Duodenal mucosa (tissue), 2 donors: ENCODE results near the gene ALDH5A1.
A peak's percentile ranks its signal among the peaks of the same experiment; 100 is the strongest.

Experiments
- H3K27ac ChIP-seq: one replicate; pipeline ENCODE4 v1.7.0; 2013; ENCODE audit warnings: low read depth, low read length
- H3K27me3 ChIP-seq, 2 donors: one replicate each; pipeline ENCODE4 v1.7.0; 2013; ENCODE audit warnings: low read length in 2 of 2, control low read depth in 1 of 2; ENCODE audit not compliant: insufficient read depth in 2 of 2, control insufficient read depth in 1 of 2
- H3K36me3 ChIP-seq, 2 donors: one replicate each; pipeline ENCODE4 v1.7.0; 2013; ENCODE audit warnings: low read length in 2 of 2, control low read depth in 1 of 2; ENCODE audit not compliant: insufficient read depth in 2 of 2, control insufficient read depth in 1 of 2
- H3K4me1 ChIP-seq, 2 donors: one replicate each; pipeline ENCODE4 v1.7.0; 2013; ENCODE audit warnings: low read length in 2 of 2, control low read depth in 1 of 2; ENCODE audit not compliant: insufficient read depth in 2 of 2, control insufficient read depth in 1 of 2
- H3K4me3 ChIP-seq, 2 donors: one replicate each; pipeline ENCODE4 v1.7.0; 2013; ENCODE audit warnings: low read length in 2 of 2, low read depth in 1 of 2
- H3K9ac ChIP-seq, 2 donors: one replicate each; pipeline ENCODE4 v1.7.0; 2013; ENCODE audit warnings: low read length in 2 of 2, low read depth in 1 of 2
- H3K9me3 ChIP-seq, 2 donors: one replicate each; pipeline ENCODE4 v1.7.0; 2013; ENCODE audit warnings: low read length in 2 of 2, control low read depth in 1 of 2; ENCODE audit not compliant: control insufficient read depth in 1 of 2

Gene ALDH5A1

DNA sequence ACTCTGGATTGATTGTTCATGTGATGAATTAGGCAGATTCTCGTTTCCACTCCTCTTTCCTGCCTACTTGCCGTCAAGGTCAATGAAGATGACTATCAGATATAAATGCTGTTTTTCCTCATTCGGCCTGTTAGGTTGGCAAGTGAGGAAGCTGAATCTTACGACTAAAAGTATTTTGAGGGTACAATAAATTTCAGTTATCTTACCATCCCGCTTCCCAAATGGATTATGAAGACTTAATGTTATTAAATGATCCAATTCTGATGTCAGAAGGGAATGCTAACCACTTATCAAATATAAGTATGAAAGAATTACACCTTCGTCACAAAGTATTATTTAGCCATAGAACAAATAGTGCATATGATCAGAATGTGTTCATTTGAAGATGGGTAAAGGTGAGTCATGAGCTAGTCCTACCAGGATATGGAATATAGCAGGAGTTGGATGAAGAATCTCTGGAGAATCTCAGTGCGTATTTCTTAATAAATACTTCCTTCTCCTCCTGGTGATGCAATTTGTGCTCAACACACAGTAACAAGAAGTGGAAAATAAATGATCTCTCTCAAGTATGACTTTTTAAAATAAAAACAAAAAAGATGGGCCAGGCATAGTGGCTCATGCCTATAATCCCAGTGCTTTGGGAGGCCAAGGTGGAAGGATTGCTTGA is 10.0 kb upstream of the ALDH5A1 start:
- no peaks in the 10 kb centered on the region for H3K36me3 ChIP-seq
- H3K9me3 ChIP-seq = no peaks in the 10 kb centered on the region
- H3K27me3 ChIP-seq = no peaks in the 10 kb centered on the region
- H3K4me3 ChIP-seq = no peak overlapping the region
- no peak overlapping the region for H3K9ac ChIP-seq
- H3K27ac ChIP-seq = no peak overlapping the region
- H3K4me1 ChIP-seq = no peaks in the 10 kb centered on the region

DNA sequence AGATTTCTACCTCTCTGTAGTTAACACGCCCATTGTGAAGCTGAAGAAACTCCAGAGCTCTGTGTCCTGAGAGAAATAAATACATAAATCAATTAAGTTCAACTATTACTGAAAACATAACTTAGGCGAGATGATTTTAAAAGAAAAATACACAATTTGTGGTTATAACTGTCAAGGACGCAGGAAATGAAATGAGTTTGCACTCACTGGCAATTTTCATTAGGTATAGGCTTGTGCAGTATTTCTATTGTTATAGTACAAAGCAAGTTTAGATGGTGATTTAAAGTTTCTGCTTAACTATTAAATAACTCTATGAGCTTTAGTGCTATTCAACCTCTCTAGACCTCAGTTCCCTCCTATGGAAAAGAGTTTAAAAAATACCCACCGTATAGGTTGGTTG is 8.7 kb upstream of the ALDH5A1 start:
- H3K36me3 ChIP-seq = no peaks in the 10 kb centered on the region
- no peak overlapping the region for H3K27ac ChIP-seq
- no peak overlapping the region for H3K4me3 ChIP-seq
- H3K9me3 ChIP-seq = no peaks in the 10 kb centered on the region
- no peaks in the 10 kb centered on the region for H3K27me3 ChIP-seq
- H3K4me1 ChIP-seq = no peaks in the 10 kb centered on the region
- no peak overlapping the region for H3K9ac ChIP-seq

GRCh38 chr6:24489470-24489869 is 5.3 kb upstream of the ALDH5A1 start, which contains the start of gene GPLD1:
TSS of gene GPLD1 (minus strand) at chr6:24489578. CDS start at chr6:24489511, 67 bp downstream.
- Histone ChIP-seq H3K27ac (no peak within 1 kb of the TSS), H3K4me3 (no peak within 1 kb of the TSS), H3K9me3 (no peaks in the 10 kb centered on the region), H3K4me1 (peaks cover 4 to 6% of the 10 kb centered on the region in 2 donors), H3K9ac (no peak within 1 kb of the TSS), H3K36me3 (no peaks in the 10 kb centered on the region), H3K27me3 (peaks cover 0 to 3% of the 10 kb centered on the region in 2 donors)

GRCh38 chr6:24489881-24490280 is 4.9 kb upstream of the ALDH5A1 start:
- Histone ChIP-seq H3K4me3 (no peak overlapping the region), H3K27me3 (peaks cover 0 to 3% of the 10 kb centered on the region in 2 donors), H3K36me3 (no peaks in the 10 kb centered on the region), H3K9ac (no peak overlapping the region), H3K4me1 (peaks cover 5 to 7% of the 10 kb centered on the region in 2 donors), H3K9me3 (no peaks in the 10 kb centered on the region), H3K27ac (no peak overlapping the region)

- Histone ChIP-seq H3K4me3 (no peak overlapping the region), H3K27ac (no peak overlapping the region), H3K9ac (no peak overlapping the region), H3K27me3 (peaks cover 0 to 3% of the 10 kb centered on the region in 2 donors), H3K36me3 (no peaks in the 10 kb centered on the region), H3K4me1 (peaks cover 7 to 9% of the 10 kb centered on the region in 2 donors), H3K9me3 (no peaks in the 10 kb centered on the region)
Measured at GRCh38 chr6:24490948-24491347, 3.8 kb upstream of the ALDH5A1 start.

DNA sequence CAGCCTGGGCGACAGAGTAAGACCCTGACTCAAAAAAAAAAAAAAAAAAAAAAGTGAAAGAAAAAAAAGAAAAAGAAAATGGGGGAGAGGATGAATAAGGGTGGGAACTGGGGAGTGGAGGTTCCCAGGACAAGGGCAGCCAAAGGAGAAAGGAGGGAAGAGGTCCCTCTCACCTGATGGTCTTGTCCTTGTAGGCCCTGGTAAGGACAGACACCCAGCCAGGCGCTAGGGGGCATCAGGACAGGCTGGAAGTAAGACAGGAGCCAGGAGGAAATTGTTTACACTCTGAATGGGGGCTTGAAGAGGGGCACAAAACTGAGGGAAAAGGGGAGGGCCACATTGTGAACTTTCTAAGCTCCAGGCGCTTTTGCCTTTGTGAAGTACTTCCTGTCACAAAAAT is 2.3 kb upstream of the ALDH5A1 start:
- Histone ChIP-seq H3K36me3 (peaks cover 0 to 4% of the 10 kb centered on the region in 2 donors), H3K9ac (no peak overlapping the region), H3K9me3 (no peaks in the 10 kb centered on the region), H3K4me3 (no peak overlapping the region), H3K4me1 (peaks cover 7 to 9% of the 10 kb centered on the region in 2 donors), H3K27ac (no peak overlapping the region), H3K27me3 (peaks cover 0 to 3% of the 10 kb centered on the region in 2 donors)

DNA sequence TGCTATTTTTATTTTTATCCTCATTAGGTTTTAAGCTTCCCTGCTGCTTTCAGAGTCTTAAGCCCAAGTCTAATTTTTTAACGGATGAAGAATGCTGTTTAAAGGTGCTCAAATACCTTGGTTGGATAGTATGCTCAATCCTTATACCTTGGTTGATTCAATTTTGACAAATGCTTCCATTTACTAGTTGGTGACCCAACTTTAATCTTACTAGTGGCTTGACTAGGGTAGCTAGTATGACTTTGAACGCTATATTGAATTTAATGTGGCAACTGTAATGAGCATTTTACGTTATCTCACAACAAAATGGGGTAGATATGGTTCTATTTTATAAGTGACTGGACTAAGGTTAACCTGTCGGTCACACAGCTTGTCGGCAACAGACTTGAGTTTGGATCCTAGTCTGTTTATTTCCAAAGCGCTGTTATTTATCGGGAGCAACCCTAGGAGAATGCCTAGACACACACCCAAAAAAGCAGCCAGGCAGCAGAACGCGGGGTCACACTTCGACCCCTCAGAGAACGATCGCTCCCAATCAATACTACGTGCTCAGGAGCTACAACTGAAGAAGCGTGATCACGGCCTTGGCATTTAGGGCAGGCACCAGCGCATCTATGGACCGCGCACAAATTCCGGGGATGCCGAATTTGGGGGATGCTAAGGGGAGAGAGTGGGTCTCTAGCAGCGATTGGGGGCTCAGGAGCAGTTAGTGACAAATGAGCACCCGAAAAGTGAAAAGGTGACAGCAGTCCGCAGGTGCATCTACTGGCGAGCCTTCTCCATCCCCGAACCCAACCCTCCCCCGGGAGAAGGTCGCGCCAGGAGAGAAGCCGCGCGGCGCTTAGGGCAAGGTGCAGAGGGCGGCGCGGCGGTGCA is 586 bp upstream of the ALDH5A1 start:
- Histone ChIP-seq H3K9ac (peak overlapping the region in 1 of 2 donors; percentile 51), H3K27me3 (peaks cover 0 to 3% of the 10 kb centered on the region in 2 donors), H3K4me3 (peak overlapping the region; percentile 77 to 82), H3K4me1 (peaks cover 7 to 9% of the 10 kb centered on the region in 2 donors), H3K27ac (no peak overlapping the region), H3K36me3 (peaks cover 3 to 4% of the 10 kb centered on the region in 2 donors), H3K9me3 (no peaks in the 10 kb centered on the region)

DNA sequence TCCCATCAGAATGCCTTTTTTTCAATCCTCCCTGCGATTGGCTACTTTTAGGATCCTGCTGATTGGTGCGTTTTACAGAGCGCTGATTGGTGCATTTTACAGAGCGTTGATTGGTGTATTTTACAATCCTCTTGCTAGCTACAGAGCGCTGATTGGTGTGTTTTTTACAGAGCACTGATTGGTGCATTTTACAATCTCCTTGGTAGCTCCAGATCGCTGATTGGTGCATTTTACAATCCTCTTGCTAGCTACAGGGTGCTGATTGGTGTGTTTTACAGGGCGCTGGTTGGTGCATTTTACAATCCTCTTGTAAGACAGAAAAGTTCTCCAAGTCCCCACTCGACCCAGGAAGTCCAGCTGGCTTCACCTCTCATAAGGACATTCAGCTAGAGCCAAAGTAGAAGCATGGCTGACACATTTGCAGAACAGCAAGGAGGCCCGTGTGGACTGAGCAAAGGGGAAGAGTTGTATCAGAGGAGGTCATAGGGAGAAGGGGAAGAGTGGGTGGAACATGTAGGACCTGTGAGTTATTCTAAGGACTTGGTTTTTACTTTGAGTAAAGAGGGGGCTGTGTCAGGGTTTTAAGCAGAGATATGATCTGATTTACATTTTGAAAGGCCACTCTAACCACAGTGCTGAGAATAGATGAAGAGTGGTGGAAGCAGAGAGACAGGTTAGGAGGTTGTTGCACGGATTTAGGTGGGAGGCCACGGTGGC is 2.6 kb downstream of the ALDH5A1 start:
- Histone ChIP-seq H3K27ac (no peak overlapping the region), H3K9me3 (no peaks in the 10 kb centered on the region), H3K9ac (no peak overlapping the region), H3K4me1 (peaks cover 7 to 9% of the 10 kb centered on the region in 2 donors), H3K4me3 (no peak overlapping the region), H3K27me3 (peaks cover 0 to 3% of the 10 kb centered on the region in 2 donors), H3K36me3 (peaks cover 3 to 4% of the 10 kb centered on the region in 2 donors)

GRCh38 chr6:24500683-24501082 is 5.9 kb downstream of the ALDH5A1 start:
- Histone ChIP-seq H3K27ac (no peak overlapping the region), H3K4me3 (no peak overlapping the region), H3K4me1 (peaks cover 0 to 3% of the 10 kb centered on the region in 2 donors), H3K9me3 (no peaks in the 10 kb centered on the region), H3K36me3 (peaks cover 3 to 4% of the 10 kb centered on the region in 2 donors), H3K27me3 (no peaks in the 10 kb centered on the region), H3K9ac (no peak overlapping the region)

DNA sequence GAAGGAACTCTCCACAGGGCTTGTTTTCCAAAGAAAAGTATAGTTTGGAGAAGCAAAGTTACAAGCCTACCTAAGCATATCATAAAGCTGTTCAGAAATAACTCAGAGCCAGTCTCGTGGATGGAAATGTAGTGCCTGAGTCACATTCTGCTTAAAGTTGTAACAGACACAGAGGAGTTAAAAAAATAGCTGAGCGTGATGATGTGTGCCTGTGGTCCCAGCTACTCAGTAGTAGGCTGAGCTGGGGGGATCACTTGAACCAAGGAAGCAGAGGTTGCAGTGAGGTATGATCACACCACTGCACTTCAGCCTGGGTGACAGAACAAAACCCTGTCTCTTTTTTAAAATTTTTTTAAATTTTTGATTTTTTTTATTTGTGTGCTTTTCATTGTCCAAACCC is 6.6 kb downstream of the ALDH5A1 start:
- H3K9ac ChIP-seq = no peak overlapping the region
- no peak overlapping the region for H3K27ac ChIP-seq
- no peak overlapping the region for H3K4me3 ChIP-seq
- H3K36me3 ChIP-seq = peaks cover 3 to 4% of the 10 kb centered on the region in 2 donors
- H3K4me1 ChIP-seq = no peaks in the 10 kb centered on the region
- H3K27me3 ChIP-seq = no peaks in the 10 kb centered on the region
- no peaks in the 10 kb centered on the region for H3K9me3 ChIP-seq
